ENCODE measurements around the gene HP1BP3.

HP1BP3 gene

GRCh38 chr1:20740781-20741180, 46.3 kb downstream of the HP1BP3 start:
- H3K4me3 ChIP-seq: no peak overlapping the region
- TF ChIP-seq CTCF (IDR thresholded peaks at IDR 0.05): no peak
- no peak overlapping the region for H3K27ac ChIP-seq

GRCh38 chr1:20739225-20739624, 47.9 kb downstream of the HP1BP3 start:
- TF ChIP-seq CTCF (IDR thresholded peaks at IDR 0.05): no peak
- DNase-seq (ENCODE audit: low spot score): no peak
- H3K27ac ChIP-seq: no peak overlapping the region
- no peak overlapping the region for H3K4me3 ChIP-seq

More at GRCh38 chr1:20740781-20741180, 46.3 kb downstream of the HP1BP3 start:
- no peak for DNase-seq (ENCODE audit: low spot score)

DNA sequence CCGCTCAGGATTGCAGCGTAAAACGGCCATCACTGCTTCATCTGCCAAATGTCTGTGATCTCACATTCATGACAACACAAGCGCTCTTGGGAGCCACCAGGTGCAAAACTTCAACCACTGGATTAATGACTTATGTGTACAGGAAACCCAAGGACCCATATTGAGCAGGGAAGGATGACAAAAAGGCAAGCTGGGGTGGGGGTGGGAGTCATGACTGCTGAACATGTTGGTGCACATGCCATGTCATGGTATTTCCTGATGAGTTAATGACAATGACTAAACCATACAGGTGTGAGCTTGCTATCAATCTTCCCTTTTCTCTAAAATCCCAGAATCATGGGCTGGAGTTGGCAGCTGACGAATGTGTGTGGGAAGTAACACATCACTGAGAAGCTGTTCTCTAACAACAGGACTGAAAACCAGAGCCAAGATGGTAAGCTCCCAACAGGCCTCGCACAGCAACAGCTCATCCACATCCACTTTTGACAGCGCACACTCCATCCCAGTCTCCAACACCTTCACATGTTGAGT, 51.5 kb downstream of the HP1BP3 start:
- H3K4me3 ChIP-seq: no peak overlapping the region
- TF ChIP-seq CTCF (IDR thresholded peaks at IDR 0.05): no peak
- no peak overlapping the region for H3K27ac ChIP-seq
- no peak for DNase-seq (ENCODE audit: low spot score)

- peak overlapping the region; percentile 74 for H3K4me3 ChIP-seq
- H3K27ac ChIP-seq: peak overlapping the region; percentile 54 to 76
- no peak for DNase-seq (ENCODE audit: low spot score)
- TF ChIP-seq CTCF (IDR thresholded peaks at IDR 0.05): no peak
These were observed 53.6 kb downstream of the HP1BP3 start for GRCh38 chr1:20733360-20733975.

DNA sequence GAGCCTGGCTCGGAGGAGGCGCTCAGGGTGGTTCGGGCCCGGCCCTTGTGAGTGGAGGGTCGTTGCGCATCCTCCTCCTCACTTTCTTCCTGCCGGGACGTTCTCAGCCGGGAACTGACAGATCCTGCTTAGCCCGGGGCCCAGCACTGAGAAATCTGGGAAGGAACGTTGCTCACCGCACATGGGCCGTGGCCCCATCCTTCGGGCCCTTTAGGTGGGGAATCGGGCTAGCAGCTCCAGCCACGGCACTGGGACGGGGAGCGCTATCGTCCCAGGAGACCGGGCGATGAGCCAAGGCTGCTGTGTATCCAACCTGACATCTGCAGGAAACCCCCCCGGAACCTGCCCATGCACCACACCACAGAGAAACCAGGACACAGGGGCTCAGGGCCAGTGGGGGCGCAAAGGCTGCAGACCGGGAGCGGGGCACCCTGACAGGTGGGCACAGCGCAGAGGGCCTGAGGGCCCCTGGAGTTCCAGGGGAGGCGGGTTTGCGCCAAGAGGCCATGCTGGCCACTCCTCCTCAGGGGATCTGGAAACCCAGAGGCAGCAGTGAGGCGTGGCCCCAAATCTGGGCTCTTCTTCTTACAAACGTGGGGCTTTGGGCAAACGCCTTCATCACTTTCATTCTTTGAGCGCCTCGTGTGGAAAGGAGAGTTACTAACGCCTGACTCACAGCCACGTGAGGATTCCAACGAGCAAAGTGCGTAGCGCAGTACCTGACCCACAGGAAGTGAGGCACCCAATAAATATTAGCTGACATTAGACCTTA, 54.3 kb downstream of the HP1BP3 start, which contains the start of gene SH2D5:
Gene SH2D5 (minus strand): TSS at position 116 of the 772 bp plus-strand sequence. CDS start 4,659 bp downstream, outside the sequence.
- TF ChIP-seq CTCF (IDR thresholded peaks at IDR 0.05): no peak
- peak within 1 kb of the TSS; percentile 74 for H3K4me3 ChIP-seq
- DNase-seq (ENCODE audit: low spot score): peak; percentile 86
- peak within 1 kb of the TSS; percentile 54 to 76 for H3K27ac ChIP-seq

DNA sequence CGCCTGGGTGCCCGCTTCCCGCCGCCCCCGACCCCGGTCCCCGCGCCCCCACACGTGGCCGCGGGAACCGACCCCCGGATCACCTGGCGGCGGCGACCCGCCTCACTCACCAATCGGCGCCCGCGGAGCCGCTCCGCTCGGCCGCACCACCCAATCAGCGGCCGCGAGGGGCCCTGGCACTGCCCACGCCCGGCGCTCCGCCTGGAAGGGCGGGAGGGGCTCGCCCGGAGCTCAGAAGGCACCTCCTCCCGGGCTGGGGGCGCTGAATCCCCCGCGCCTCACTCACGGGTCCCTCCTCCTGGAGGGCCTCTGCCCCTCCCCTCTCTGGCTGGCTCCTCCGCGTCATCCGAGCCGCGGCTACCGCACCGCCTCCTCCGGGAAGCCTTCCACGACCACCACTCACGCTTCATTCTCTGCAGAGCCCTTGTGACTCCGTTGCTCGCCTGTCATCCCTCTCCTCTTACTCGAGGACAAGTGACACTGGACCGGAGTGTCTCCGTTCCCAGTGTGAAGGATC, 55.0 kb downstream of the HP1BP3 start:
- peak overlapping the region; percentile 74 for H3K4me3 ChIP-seq
- TF ChIP-seq CTCF (IDR thresholded peaks at IDR 0.05): no peak
- peak; percentile 74 for DNase-seq (ENCODE audit: low spot score)
- no peak overlapping the region for H3K27ac ChIP-seq
